GM19438 (cell line): ENCODE results near the gene RASGRP2.

Experiments used
- ATAC-seq: cut with Tn5 transposase; IDR thresholded peaks from one replicate; pipeline ENCODE4 v1.9.1; 2021; ENCODE audit warnings: low read depth; ENCODE audit not compliant: unreplicated experiment

Gene RASGRP2

GRCh38 chr11:64757549-64758329, 13.8 kb upstream of the RASGRP2 start:
- no peak for ATAC-seq

GRCh38 chr11:64755681-64756361, 11.9 kb upstream of the RASGRP2 start:
- no peak for ATAC-seq

GRCh38 chr11:64754919-64755662, 11.1 kb upstream of the RASGRP2 start:
- ATAC-seq, result no peak

- no peak for ATAC-seq
Measured at GRCh38 chr11:64754124-64754918, 10.4 kb upstream of the RASGRP2 start.

DNA sequence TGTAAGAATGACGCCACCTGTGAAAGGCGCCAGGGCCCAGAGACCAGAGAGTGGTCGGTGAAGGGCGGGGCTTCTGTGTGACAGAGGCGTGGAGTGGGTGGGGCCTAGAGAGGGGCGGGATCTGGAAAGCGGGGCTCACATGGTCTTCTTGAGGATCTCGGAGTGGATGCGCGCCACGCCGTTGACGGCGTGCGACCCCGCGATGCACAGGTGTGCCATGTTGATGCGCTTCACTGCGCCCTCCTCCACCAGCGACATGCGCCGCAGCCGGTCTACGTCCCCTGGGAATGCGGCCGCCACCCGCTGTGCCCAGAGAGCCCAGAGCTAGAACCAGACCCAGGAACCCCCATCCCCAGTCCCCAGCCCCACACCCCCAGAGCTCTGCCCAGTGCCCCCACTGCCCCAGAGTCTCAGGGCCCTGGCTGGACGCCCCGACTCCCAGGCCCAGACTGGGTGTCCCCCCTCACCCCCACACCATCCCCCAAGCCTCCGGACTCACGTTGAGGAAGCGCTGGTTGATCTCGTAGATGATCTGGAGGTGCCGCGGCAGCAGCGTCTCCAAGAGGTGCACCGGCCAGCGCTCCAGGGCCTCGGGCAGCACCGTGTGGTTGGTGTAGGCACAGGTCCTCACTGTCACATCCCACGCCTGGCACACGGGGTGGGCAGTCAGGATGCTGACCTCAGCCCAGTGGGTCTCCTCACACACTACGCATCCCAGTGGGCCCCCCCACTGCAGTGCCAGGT, 9.6 kb upstream of the RASGRP2 start:
- ATAC-seq, result no peak

DNA sequence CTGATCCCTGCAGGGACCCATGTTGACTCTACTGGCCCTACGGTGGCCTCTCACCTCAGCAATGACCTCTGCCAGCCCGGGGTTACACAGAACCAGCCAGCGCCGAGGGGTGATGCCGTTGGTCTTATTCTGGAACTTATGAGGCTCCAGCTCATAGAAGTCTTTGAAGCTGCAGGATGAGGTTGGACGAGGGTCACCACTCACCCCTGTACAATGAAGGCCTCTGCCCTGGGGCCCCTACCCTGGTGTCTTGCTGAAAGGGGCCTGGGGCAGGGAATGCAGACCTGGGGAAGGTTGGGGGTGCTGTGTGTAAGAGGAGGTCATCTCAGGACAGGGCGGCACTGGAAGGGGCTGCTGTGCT, 9.1 kb upstream of the RASGRP2 start:
- no peak for ATAC-seq

DNA sequence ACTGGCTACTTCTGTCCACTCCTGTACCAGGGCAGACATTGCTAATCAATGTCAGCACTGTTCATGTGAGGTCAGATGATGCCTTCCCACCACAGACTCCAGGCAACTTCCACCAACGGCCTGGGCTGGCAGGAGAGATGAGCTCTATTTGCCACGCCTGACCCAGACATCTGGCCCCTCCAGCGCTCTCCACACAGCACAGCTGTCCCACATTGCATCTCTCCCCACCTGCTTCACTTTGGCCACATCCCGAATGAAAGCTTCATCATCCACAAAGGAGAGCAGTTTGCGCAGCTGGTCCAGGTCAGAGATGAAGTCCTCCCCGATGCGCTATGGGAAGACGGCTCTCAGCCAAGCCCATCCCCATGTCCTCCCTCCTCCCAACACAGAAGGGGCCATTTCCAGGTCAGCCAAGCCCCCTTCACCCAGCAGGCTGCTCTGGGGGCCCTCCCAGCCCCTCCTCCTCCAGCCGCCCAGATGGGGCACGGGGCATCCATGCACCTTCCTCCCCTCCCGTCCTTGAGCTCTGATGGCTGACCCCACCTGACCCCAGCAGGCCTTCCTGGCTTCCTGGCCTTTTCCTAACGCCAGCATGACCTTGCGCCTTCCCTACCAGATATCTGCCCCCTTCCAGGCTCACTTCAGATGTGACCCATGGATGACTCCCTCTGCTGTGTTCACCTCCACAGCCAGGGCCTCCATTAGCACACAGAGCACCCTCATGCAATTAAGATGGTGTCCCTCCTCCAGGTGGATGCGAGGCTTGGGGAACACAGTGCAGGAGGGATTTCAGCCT, 8.4 kb upstream of the RASGRP2 start:
- no peak for ATAC-seq

DNA sequence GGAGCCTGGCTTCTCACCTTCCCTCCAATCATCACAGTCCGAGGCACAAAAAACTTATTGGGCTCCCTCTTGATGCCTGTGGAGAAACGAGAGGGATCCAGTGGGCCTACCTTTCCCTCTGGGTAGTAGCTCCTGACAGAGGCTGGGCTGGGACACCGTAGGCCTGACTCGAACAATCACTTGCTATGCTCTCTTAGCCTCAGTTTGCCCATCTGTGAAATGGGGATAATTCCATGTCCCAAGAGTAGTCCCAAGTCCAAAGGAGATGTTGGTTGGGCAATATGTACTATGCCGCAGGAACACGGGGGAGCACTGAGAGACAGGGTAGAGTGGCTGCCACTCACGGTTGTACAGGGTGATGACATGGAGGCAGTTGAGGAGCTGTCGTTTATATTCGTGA, 7.6 kb upstream of the RASGRP2 start:
- no peak for ATAC-seq

- no peak for ATAC-seq
Measured at GRCh38 chr11:64751136-64751535, 7.2 kb upstream of the RASGRP2 start.

DNA sequence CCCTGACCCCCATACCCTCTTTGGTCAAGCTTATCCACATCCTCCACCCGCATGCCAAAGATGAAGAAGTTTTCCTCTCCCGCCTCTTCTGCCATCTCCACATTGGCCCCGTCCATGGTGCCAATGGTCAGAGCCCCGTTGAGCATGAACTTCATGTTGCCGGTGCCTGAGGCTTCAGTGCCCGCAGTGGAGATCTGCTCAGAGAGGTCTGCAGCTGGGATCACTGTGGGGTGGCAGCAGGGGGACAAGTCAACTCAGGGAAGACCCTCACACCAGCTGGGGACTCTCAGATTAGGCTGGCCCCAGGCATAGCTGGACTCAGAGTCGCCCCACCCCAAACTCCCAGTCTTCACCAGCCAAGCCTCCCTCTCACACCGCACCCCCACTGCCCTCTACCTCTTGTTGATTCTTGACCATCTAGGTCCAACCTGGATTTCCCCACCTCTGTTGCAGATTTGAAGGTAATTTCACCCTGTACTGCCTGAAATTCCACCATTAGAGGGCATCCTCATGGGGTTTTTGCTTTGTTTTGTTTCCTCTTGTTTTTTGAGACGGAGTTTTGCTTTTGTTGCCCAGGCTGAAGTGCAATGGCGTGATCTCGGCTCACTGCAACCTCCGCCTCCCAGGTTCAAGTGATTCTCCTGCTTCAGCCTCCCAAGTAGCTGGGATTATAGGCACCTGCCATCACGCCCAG, 6.6 kb upstream of the RASGRP2 start:
- ATAC-seq, result no peak

- no peak for ATAC-seq
Measured at GRCh38 chr11:64747961-64748665, 4.2 kb upstream of the RASGRP2 start.

DNA sequence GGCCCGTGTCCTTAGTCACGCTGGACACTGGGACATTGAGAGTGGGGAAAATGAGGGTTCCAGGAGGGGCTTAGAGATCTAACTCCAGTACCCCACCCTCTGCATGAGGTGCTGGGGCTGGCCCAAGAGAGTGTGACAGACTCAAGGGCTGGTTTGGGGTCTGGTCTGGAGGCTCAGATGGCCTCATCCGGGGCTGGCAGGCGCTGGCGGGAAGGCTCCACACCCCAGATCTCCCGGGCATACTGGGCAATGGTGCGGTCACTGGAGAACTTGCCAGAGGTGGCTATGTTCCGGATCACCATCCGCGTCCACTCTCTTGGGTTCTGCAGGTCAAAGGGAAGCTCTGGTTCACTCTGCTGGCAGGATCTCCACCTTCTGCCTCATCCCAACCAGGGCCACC, 2.5 kb upstream of the RASGRP2 start:
- no peak for ATAC-seq

DNA sequence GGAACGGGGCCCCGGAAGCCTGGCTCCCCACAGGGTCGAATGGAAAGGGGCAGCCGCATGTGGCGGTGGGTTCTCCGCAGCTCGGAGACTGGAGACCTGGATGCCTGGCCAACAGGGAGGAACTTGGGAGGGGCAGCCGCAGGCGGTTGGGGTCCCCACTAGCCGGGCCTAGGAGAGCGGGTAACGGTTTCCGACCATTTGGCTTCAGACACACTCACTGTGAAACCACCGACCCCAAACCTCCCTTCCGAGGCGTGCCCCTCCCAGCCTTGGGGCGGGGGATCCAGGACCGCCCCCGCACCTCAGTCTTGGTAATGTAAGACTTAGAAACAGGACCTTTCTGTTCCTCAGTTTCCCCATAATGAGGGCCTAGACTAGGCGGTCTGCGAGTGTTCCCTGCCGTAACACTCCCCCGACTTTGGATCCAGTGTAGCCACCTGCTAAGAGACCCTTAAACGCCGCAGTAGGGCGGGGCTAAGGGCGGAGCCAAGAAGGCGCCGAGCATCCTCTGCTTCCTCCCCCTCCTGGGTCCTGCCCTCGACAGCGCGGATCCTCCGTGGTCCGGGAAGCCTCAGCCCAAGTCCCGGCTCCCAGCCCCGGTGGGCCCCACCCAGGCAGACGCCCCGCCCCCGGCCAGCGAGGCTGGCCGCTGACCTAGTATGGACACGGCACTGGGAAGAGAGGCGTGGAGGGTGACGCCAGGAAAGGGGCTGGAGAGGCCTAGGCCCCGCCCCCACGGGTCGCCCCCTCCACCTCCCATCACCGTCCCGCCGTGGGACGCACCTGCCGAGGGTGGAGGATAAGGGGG, 1.8 kb upstream of the RASGRP2 start:
- ATAC-seq, result peak; percentile 42

- ATAC-seq, result peak; percentile 18
Measured at GRCh38 chr11:64745189-64745520, 1.2 kb upstream of the RASGRP2 start.

DNA sequence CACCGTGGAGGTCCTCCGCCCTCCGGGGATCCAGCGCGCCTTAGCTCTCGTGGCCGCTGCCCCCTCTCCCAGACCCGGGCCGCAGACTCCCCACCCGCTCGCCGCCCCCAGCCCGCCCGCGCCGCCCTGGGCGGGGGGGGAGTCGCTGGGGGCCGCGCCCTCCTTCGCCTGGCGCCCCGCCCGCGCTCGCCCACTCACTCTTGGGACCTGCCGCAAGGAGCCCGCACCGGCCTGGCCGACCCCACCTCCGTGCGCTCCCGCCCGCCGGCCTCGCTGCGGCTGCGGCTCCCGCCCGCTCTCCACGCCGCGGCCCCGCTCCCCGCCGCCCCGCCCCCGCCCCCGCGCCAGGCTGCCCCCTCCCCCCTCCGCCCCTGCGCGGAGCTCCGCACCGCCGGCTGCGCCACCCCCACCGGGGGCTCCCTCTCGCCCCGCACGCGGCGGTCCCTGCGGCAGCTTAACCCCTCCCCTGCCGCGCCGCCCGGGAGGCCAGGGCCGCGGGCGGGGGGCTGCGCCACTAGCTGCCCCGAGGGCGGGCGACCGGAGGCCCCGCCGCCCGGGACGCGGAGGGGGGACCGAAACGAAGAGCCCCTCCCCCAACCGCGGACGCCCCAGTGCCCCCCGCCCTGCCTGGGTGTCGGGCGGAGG, 724 bp upstream of the RASGRP2 start:
- ATAC-seq, result no peak

- no peak for ATAC-seq
Measured at GRCh38 chr11:64742889-64743590, 902 bp downstream of the RASGRP2 start.
